HG03064 (cell line): Measurements from ENCODE around the gene B4GALNT3.
"Not testable (repeated sequence)": the region's sequence is repeated elsewhere in the genome, so short reads cannot be mapped to it uniquely, and the experiment has no call there.

Experiments used
- ATAC-seq: cut with Tn5 transposase; IDR thresholded peaks from one replicate; pipeline ENCODE4 v1.9.1; 2021; ENCODE audit warnings: low read depth; ENCODE audit not compliant: unreplicated experiment

B4GALNT3 gene

DNA sequence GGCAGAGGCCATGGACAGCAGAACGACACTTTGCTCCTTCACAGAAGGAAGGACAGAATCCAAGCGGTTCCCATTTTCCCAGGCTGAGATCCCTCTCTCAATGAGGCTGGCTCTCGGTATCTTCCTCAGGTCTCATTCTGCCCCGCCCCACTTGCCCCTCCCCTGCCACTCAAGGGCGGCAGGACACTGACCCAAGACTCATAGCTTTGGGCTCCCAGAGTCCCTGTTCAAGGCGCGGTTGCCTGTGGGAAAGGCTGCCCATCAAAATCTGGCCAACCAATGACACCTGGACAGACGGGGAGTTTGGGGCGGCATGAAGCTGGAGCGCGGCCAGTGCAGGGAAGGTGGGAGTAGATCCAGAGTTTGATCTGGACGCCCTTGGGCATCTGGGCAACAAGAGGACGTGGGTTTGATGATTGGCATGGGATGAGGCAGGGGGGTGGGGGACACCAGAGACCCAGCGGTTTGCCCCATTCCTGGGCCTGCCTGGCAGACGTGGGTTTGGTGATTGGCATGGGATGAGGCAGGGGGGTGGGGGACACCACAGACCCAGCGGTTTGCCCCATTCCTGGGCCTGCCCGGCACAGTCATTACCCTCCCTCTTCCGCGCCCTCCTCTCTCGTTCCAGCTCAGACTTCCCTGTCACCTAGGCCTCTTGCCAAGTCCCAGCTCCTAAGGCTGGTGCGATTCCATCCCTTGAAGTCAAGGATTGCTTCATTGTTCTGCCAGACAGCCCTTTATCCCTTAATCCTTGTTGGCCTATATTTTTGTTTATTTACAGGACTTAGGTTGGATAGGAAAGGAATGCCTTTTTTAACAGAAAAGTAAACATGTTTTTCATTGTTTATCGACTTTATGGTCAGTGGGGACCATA lies 111.4 kb downstream of the B4GALNT3 start:
- ATAC-seq, result no peak

- ATAC-seq, result no peak
These were observed 112.2 kb downstream of the B4GALNT3 start for GRCh38 chr12:571795-572531.

DNA sequence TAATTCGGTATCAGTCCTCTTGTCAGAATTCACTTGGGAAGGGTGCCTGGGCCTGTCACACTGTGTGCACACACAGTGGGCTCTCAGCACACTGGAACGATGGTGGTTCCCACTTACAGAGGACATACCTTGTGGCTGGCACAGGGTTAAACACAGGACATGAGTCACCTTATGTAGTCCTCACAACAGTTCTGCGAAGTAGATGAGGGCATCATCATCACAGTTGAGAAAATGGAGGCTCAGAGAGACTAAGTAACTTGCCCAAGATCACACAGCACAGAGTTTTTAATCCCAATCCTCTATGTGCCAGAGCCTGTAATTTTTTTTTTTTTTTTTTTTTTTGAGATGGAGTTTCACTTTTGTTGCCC lies 112.8 kb downstream of the B4GALNT3 start:
- no peak for ATAC-seq

DNA sequence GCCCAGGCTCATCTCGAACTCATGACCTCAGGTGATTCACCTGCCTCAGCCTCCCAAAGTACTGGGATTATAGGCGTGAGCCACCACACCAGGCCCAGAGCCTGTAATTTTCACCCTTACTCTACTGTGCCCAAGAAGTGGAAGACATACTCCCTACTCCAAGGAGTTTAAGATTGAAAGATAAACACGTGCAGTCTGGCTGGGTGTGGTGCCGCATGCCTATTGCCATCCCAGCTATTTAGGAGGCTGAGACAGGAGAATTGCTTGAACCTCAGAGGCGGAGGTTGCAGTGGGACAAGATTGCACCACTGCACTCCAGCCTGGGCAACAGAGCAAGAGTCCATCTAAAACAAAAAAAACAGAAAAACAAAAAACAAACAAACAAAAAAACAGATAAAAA lies 113.5 kb downstream of the B4GALNT3 start:
- no peak for ATAC-seq

DNA sequence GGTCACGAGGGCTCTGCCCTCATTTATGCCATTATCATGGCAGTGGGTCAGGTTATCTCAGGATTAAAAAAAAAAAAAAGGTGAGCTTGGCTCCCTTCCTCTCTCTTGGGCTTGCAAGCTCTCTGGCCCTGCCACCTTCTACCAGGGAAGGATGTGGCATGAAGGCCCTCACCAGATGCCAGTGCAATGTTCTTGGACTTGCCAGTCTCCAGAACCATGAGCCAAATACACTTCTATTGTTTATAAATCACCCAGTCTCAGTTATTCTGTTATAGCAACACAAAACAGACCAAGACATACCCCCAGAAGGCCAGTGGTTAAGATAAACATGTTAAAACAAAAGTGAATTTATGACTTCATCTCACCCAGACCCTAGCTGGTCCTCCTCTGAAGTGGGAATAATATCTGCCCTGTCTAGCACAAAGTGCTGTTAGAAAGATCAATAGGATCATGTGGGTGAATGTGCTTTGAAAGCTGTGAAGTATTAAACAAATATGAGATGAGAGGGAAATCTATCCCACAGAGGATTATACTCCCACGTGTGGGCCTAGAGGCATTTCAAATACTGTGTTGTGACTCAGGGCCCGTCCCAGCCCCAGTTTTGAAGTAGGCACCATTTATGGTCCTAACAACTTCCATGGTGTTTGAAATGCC lies 114.9 kb downstream of the B4GALNT3 start:
- no peak for ATAC-seq

DNA sequence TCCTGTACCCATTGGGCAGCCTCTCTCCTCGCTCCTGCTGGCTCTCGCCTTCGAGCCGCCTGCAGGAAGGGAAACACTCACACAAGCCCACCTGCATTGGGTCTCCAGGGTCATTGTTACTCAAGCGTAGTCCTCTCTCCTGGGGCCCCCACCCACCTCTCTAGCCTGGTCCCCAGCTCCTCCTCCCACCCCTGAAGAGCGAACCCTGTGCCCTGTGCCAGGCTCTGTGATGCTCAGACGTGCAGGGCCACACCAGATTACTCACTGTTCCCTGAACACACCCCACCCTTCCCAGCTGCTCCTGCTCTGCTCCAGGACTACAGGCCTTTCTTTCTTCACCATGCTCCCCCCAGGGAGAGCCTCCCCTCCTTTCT lies 115.4 kb downstream of the B4GALNT3 start:
- ATAC-seq, result no peak

GRCh38 chr12:575948-576614 lies 116.3 kb downstream of the B4GALNT3 start:
- no peak for ATAC-seq

GRCh38 chr12:576615-577110 lies 116.9 kb downstream of the B4GALNT3 start:
- no peak for ATAC-seq

DNA sequence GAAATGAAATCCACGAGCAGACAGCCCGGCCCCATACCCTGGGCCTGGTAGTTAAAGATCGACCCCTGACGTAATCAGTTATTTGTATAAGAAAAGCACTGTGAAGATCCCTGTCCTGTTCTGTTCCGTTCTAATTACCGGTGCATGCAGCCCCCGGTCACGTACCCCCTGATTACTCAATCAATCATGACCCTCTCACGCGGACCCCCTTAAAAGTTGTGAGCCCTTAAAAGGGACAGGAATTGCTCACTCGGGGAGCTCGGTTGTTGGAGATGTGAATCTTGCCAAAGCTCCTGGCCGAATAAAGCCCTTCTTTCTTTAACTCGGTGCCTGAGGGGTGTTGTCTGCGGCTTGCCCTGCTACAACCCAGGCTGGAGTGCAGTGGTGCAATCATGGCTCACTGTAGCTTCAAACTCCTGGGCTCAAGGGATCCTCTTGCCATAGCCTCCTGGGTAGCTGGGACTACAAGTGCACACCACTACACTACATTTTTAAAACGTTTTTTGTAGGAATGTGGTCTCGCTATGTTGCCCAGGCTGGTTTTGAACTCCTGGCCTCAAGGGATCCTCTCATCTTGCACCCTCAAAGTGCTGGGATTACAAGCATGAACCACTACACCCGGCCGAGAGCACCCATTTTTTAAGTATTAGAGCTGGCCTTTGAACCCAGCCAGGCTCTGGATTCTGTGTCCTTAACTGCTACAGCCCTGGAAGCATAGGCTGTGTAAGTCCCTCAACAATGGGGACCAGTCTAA lies 118.4 kb downstream of the B4GALNT3 start:
- not testable (repeated sequence) for ATAC-seq

DNA sequence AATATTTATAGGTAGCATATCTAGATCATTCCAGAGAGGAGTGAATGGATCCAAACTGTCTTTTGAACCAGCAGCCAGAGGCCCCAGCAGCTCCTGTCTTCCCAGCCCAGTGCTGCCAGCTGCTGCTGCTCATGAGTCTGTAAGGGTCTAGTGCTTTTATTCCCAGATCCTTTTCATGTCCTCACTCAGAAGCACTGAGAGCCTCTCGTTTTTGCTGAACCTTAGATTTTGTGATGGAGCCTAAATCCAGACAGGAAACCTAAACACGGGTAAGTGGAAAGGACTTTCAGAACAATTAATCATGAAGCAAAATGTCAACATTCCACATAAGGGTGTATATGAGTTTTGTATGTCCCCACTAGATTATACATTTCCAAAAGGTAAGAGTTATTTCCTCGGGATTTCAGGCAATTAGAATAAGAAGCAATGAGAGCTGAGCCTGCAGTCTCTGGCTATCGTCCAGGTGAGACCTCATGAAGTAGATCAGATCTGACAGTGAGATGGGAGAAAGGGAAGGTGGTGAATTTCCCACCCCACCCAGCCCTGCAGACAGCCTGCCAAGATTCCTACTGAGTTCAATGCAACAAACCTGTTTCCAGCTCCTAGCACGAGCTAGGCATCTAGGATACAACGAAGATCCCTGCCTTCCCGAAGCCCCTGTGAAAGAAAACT lies 119.1 kb downstream of the B4GALNT3 start:
- ATAC-seq, result no peak

DNA sequence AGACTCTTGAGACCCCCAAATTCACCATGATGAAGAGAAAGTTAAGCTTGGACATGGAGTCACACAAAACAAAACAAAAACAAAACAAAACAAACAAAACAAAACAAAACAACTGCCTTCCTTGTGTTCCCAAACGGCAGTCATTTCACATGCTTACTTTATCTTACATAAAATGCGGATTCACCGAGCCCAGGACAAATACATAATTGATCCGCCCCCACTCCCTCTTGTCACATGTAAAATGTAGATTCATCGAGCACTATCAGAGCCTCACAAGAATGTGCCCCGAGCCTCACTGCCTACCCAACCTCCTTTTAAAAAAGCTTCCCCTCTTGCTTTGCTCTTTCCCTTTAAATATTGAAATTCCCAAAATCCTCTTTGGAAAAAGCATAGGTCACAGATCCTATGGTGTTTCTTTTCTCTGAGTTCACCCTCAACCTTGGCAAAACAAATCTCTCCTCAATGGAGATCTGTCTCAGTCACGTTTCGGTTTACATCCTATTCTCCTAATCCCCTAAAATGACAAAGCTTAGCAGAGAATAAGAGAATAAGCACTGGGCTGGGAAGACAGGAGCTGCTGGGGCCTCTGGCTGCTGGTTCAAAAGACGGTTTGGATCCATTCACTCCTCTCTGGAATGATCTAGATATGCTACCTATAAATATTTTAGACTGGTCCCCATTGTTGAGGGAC lies 119.8 kb downstream of the B4GALNT3 start:
- ATAC-seq, result no peak

DNA sequence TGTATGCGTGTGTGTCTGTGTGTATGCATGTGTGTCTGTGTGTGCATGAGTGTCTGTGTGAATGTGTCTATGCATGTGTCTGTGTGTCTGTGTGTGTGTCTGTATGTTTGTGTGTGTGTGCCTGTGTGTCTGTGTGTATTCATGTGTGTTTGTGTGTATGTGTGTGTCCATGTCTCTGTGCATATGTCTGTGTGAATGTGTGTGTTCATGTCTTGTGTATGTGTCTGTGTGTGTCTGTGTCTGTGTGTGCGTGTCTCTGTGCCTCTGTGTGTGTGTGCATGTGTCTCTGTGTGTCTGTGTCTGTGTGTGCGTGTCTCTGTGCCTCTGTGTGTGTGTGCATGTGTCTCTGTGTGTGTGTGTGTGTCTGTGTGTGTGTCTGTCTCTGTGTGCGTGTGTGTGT lies 121.1 kb downstream of the B4GALNT3 start:
- ATAC-seq, result no peak

DNA sequence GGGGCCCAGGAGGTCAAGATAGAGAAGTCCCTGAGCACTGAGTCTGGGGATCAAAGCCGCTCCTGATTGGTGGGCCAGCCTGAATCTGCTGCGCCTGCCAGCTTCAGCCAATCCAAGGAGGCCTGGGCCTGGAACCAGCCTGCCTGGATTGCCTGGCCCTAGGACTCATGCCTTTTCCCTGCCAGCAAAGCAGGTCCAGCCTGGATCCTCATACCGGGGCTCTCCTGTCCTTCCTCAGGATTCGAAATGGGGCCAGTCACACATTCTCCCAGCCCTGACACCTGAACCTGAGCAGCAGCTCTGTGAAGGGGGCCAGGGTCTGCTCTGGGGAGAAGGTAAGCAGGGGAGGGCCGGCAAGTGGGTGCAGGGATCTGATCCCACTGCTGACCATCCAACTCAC lies 121.6 kb downstream of the B4GALNT3 start:
- ATAC-seq, result no peak

- no peak for ATAC-seq
These were observed 122.0 kb downstream of the B4GALNT3 start for GRCh38 chr12:581746-582145.

GRCh38 chr12:583251-583869 lies 123.6 kb downstream of the B4GALNT3 start:
- no peak for ATAC-seq

- ATAC-seq, result no peak
These were observed 125.6 kb downstream of the B4GALNT3 start for GRCh38 chr12:585062-586061.

- no peak for ATAC-seq
These were observed 126.8 kb downstream of the B4GALNT3 start for GRCh38 chr12:586318-587071.
